Forelimb muscle (tissue), 1 donor: ENCODE measurements around the gene CFAP299. TPM values are rescaled to one million over a fixed set of nuclear protein-coding genes. Genes with fewer than 3 reads are reported as not detected.
A peak's percentile ranks its signal among the peaks of the same experiment; 100 is the strongest.
"Not testable (repeated sequence)": the region's sequence is repeated elsewhere in the genome, so short reads cannot be mapped to it uniquely, and the experiment has no call there.

Experiments used
- DNase-seq: peaks from one replicate; pipeline ENCODE4 v3.0.0-alpha.2; 2013; ENCODE audit warnings: low read depth
- polyA plus RNA-seq: library from polyadenylated mRNA; unstranded; fragments of 120-200 nt; gene quantifications from one replicate; pipeline ENCODE4 v1.2.1, GENCODE V29; 2013; ENCODE audit not compliant: insufficient read length

The CFAP299 gene
- polyA plus RNA-seq, 1 donor: 0.23 TPM

DNA sequence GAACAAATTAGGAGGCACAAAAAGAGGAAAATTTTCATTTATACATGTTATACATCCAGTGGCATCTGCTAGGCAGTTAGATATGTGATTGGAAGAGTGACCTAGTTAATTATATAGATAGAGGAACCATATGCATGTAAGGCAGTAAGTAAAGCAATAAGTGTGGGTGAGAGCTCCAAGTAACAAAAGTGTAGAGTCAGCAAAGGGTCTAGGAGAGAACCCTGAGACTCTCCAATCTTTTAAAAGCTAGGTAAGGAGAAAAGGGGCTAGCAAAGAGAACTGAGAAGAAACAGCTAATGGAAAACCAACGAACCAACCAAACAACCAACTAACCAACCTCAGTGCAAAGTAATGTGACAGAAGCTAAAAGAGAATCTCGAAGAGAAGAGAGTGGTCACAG, 3.8 kb upstream of the CFAP299 start:
- no peak for DNase-seq

DNA sequence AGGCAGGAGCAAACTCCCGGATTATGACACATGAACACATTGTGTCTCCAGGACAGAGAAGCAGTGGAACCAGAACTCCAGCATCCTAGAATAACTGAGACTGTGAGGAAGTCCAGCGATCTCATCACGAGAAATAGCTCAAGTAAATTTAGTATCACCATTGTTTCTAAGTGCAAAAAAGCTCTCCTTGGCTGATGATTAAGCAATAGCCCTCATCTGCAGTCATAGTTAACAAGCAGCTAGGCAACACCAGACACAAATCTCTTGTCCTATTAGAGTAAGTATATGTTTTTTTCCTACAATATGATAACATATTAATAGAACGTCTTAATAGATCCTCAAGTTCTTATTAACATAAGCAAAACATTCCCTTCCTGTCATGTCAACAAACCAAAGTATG, 2.4 kb upstream of the CFAP299 start:
- DNase-seq: no peak

DNA sequence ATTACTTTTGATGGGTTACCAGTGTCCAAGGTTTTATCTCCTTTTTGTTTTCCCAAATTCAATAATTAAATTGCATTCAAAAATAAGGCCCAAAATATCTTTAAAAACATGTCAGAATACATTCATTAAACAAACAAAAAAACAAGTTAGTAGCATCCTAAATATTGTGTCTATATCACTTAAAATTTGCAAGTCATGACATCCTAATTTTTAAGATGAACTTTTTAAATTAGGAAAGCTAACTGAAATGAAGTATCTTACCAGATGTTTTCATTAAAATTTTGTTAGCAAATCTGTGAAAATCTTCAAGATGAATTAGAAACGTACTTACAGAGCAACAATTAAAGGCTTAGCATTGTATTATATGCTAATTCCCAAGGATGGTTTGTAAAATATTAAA, 962 bp upstream of the CFAP299 start:
- DNase-seq: no peak

DNA sequence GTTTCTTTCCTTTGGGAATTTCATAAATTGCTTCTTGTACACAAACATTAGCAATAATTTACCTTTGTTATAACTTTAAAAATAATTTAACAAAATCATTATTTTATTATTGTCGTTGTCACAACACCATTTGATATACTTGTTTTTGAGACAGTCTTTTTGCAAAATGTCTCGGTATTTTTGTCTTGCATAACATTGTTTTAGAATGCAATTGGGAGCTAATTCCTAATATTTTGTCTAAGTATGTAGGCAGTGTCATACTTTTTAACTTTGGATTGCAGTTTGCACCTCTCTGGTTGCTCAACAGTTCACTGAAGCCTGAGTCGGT, 340 bp upstream of the CFAP299 start:
- DNase-seq: no peak

DNA sequence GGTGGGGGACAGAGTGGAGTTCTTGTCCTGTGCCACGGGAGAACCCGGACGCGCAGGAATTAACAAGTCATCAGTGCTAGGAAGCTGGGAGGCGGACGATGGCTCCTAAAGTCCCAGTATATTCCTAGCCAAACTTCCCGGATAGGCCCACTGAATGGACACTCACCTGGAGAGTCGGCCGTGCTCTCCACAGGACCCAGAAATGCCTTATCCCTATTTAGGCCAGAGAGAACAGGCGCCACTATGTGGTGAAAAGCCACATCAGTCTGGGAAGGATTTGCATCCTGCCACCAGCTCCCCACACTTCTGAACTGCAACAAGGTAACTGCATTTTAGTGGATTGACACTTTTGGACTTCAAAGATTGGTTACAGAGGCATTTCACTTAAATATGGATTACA, 1.1 kb downstream of the CFAP299 start:
- DNase-seq: no peak

DNA sequence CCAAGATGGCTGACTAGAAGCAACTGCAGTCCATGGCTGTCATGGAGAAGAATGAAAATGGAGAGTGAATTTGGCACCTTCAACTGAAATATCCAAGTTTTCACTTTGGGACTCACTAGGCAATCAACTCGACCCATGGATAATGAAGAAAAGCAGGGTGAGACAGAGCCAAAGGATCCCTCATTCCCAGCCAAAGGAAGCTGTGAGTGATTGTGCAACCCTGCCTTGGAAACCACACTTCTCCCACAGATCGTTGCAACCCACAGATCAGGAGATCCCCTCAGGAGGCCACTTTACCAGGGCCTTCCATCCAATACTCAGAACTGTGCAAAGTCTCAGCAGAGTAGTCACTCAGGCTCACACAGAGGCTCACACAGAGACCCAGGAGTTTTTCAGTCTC, 4.5 kb downstream of the CFAP299 start:
- no peak for DNase-seq

DNA sequence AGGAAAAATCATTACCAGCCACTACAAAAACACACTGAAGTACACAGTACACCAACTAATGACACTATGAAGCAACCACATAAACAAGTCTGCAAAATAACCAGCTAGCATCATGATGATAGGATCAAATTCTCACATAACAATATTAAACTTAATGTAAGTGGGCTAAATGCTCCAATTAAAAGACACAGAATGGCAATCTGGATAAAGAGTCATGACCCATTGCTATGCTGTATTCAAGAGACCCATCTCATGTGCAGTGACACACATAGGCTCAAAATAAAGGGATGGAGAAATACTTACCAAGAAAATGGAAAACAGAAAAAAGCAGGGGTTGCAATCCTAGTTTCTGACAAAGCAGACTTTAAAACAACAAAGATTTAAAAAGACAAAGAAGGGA, 7.2 kb downstream of the CFAP299 start:
- DNase-seq: not testable (repeated sequence)

DNA sequence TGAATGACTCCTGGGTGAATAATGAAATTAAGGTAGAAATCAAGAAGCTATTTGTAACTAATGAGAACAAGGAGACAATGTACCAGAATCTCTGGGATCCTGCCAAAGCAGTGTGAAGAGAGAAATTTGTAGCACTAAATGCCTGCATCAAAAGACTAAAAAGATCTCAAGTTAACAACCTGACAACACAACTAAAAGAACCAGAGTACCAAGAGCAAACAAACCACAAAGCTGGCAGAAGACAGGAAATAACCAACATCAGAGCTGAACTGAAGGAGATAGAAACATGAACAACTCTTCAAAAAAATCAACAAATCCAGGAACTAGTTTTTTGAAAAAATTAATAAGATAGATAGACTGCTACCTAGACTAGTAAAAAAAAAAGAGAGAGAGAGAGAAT, 8.4 kb downstream of the CFAP299 start:
- no peak for DNase-seq

DNA sequence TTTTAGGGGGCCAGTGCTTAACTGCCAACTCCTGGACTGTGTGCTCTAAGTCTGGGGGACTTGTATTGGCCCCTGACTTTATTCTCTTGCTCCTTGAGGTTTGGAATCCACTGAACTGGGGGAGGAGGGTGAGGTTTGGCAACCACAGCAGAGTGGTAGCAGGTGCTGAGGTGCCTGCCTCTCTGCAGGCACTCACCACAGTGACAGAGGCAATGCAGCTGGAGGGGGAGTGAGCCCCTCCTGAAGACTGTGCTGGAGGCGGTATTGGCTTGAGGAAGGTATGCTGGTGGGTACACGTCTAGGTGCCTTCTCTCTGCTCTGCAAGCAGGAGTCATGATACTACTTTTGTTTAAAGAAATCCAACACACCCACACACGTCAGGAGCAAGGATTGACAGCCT, 24.6 kb downstream of the CFAP299 start:
- DNase-seq: no peak

DNA sequence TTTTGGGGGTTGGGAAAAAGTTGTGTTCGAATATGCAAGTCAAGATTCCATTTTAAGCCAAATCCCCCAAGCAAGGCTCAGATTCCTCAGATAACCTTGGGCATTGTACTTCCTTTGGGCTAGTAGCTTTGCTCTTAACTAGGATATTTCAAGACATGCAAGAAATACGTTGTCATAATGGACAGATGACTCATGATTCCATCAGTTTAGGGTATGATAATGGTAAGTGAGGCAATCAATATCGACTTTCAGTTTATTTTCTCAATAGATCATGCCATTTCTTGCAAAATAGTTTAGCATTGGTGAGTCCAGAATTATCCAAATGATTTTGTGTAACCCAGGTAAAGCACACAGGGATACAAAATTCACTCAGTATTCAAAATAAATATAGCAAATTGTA, 25.4 kb downstream of the CFAP299 start:
- DNase-seq: no peak

DNA sequence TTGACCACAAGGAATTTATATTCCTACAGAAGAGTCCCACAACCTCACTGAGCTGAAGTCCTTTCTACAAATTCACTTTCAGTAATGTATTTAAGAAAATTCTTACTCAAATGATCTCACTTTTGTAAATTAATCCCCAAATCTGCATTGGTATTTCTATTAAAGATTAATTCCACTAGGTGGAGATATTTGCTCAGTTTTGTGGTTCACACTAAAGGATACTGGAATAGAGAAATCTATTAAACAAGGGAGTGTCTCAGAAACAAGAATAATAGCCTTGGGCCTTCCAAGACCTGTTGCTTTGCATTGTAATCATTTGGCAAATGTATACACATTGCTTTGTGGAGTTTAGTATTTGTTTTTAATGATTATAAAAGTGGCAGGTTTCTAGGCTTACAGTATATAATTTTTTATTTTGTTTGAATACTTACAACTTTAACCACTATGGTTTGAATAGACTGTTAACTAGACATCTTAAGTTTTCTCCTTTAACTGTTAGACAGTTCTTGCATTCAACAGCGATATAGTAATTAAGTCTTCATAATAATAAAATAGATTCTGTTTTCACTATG, 25.9 kb downstream of the CFAP299 start:
- DNase-seq: peak; percentile 24

DNA sequence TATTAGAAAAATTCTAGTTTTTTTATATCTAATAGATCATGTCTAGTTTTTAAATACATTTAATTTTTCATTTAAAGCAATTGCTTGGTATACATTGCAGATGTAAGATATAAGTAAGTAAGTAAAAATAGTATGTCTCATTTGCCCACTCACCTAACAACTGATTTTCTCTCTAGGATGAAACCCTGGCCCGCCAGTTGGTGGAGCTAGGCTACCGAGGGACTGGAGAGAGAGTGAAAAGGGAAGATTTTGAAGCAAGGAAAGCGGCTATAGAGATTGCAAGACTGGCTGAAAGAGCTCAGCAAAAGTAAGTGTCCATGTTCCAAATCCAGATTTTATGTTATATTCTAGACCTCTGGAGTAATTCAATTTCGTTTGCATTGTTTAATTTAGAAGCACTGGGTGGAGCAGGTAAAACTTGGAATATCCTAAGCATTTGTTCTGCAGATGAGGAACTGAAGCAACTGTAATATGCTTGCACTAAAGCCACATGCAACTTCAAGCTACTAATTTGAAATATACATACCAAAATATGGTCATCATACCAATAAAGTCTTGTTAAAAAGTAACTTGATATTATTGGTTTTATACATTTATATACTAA, 27.1 kb downstream of the CFAP299 start:
- DNase-seq: peak; percentile 17

DNA sequence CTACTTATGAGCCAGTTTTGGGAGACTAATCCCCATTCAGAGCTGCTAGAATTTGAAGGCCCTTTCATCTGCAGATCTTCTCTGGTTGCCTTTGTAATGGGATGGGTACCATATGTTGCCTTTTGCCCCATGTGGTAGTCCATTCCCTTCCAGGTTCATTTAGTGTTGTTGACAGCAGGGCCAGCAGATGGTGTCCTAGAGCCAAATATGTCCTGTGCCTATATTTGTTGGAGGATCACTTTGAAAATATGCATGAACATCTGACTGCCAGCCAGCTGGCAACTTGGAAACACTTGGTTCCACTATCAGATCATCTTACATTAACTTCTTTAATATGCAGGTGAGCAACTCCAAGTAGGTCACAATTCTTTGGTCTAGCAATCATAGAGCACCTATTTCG, 30.4 kb downstream of the CFAP299 start:
- peak; percentile 22 for DNase-seq

DNA sequence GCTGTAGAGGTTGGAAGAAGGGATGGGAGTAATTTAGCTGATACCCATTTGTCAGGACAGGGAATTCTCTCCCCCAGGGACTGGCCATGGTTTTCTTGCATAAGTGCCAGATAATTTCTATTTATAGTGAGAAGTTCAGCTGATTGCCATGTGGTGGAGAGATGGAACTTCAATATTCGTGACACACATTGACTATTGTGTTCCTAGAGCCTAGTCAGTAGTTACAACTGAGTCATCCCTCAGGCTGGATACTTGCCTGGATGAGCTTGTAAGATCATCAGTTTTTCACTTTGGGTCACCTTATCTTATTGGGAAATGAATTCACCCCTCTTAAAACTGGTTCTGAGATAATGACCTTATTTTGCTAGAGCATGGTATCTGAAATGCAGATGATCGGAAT, 32.2 kb downstream of the CFAP299 start:
- no peak for DNase-seq

DNA sequence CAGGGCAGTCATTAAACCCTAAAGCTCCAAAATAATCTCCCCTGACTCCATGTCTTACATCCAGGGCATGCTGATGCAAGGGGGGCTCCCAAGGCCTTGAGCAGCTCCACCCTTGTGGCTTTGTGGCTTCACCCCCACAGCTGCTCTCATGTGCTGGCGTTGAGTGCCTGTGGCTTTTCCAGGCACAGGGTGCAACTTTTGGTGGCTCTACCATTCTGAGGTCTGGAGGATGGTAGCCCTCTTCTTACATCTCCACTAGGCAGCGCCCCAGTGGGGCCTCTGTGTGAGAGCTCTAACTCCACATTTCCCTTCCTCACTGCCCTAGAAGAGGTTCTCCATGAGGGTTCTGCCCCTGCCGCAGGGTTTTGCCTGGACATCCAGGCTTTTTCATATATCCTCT, 35.1 kb downstream of the CFAP299 start:
- no peak for DNase-seq

DNA sequence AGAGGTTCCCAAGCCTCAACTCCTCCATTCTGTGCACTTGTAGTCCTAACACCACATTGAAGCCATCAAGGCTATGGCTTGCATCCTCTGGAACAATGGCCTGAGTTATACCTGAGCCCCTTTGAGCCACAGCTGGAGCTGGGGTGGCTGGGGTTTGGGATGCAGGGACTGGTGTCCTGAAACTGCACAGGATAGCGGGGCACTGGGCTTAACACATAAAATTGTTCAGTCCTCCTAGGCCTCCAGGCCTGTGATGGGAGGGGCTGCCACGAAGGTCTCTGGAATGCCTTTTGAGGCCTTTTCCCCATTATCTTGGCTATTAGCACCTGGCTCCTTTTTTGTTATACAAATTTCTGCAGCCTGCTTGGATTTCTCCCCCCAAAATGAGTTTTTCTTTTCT, 35.5 kb downstream of the CFAP299 start:
- DNase-seq: no peak

DNA sequence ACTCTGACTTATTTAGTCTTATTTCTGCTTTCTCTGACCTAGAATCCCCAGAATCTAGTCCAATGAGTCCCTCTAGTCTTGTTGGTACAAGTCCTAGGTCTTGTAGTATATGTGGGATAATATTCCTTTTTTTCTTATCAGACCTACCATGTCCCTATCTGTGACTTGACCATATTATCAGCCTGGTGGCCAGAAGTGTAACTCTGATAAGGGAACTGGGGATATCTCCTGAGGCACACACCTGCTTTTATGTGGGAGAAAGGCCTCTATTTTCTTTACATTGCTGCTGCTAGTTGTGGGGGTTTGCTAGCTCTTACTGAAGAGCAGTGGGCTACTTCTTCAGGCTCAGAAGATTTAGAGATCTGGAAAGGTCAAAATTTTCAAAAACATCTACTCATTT, 38.6 kb downstream of the CFAP299 start:
- no peak for DNase-seq

DNA sequence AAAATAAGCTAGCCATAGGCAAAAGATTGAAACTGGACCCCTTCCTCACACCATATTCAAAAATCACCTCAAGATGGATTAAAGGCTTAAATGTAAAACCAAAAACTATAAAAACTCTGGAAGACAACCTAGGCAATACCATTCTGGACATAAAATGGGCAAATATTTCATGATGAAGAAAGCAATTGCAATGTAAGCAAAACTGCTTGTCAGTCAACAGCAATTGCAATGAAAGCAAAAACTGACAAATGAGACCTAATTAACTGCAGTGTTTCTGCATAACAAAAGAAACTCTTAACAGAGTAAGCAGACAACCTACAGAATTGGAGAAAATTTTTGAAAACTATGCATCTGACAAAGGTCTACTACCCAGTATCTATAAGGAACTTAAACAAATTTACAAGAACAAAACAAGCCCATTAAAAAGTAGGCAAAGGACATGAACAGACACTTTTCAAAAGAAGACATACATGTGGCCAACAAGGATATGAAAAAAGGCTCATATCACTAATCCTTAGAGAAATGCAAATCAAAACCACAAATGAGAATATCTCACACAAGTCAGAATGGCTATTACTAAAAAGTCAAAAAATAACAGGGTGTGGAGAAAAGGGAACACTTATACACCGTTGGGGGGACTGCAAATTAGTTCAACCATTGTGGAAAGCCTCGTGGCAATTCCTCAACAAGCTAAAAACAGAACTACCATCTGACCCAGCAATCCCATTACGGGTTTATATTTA, 46.7 kb downstream of the CFAP299 start:
- no peak for DNase-seq

DNA sequence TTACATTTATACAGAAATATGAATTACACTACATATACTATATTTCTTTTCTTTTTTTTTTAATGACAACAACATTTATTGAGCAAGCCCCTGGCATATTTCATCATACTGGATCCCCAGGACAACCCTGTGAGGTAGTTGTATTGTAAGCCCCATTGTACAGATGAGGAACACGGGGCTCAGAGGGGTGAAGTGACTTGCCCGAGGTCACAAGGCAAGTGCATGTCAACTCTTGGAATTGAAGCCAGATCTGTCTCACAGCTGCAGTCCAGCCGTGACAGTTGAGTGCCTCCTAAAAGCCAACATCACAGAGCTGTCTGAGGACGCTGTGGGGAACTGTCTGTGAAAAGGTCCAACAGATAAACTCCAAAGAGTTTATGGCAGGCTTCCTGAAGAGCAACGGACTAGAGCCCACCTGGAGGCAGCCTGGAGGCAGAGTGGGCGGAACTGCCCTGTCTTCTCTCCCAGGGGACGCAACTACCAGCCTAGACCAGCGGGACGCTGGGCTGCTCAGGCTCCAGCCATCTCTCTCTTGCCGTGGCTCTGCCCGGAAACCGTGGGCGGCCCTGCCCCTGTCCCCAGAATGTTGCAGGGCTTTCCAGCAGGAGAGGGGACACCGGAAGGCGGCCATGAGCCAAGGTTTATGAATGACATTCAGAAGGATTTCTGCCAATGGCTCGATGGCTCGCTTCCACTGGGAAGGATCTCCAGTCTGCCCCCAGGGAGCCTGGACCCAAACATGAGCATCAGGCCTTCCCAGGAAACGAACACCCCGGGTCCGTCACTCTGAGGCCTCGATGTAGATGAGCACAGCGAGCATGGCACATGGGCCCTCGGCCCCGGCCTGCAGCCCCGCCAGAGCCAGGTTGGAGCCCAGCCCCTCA, 50.1 kb downstream of the CFAP299 start:
- DNase-seq: no peak

DNA sequence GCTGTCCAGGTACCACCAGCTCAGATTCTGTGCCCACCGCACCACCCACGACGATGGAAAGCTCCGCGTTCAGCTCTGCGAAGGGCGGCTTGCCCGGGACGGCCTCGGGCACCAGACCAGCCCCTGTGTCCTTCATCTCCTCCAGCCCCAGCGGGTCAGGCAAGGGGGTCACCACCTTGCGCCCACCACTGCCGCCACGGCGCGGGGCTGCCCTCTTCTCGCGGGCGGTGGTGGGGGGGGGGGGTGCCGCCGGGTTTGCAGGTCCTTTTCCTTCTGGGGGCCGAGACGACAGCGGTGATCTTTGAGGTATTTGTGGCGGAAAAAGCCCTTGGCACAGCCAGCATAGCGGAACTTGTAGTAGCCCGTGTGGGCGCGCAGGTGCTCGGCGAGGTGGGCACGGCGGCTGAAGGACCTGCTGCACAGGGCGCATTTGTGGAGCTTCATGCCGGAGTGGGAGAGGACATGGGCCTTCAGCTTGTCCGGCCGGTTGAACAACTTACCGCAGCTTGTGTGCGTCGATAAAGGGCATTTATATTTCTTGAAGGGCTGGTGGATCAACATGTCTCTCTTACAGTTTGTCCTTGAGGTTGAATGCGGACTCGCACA, 50.9 kb downstream of the CFAP299 start:
- DNase-seq: no peak

DNA sequence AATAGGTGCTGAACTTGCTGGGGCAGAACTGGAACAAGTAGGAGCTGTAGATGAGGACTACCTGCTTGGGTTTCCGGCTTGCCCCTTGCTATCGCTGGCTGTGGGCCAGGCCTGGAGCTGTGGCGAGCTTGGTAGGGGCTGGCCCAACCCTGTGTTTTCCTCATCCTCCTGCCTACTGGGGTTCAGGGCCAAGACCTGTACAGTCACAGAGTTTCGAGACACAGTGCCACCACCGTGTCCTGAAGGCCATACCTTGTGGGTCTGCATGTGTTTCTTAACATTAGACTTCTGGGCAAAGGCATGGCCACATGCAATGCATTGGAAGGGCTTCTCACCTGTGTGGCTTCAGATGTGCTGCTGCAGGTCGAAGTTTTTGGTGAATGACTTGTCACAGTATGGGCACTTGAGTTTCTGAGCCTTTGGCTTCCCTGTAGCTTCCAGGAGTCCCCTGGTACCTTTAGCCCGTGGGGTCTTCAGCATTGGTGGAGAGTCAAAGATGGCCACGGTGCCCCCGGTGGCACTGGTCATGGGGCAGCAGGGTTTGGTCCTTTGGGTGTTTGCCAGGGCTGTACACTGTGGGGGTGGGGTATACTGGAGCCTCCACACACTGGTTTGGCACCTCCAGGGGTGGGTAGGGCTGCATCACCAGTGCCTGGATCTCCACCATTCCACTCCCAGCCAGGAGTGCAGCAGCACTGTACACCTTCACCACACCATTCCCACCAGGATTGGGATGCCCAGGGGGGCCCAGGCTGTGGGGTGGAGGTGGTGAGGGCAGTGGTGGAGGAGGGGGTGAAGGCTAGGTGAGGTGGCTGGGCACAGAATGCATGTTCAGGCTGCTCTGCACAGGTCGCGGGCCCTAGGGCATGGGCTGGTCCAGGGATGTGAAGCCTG, 52.1 kb downstream of the CFAP299 start:
- no peak for DNase-seq
